Raji (cell line): ENCODE results near the gene GABRG3.

Experiments
- POLR2A ChIP-seq: IDR thresholded peaks from 2 replicates; pipeline ENCODE4 v1.6.1; 2011; ENCODE audit warnings: low read depth, low read length, control low read depth; ENCODE audit not compliant: insufficient read depth

The GABRG3 gene

GRCh38 chr15:27499191-27499590 lies 528.2 kb downstream of the GABRG3 start:
- TF ChIP-seq POLR2A: no peak

- no peak for TF ChIP-seq POLR2A
Measured at GRCh38 chr15:27499719-27500118, 528.7 kb downstream of the GABRG3 start.

- no peak for TF ChIP-seq POLR2A
Measured at GRCh38 chr15:27500206-27500605, 529.2 kb downstream of the GABRG3 start.

- TF ChIP-seq POLR2A: no peak
Measured at GRCh38 chr15:27506752-27507151, 535.8 kb downstream of the GABRG3 start.

GRCh38 chr15:27509014-27509413 lies 538.0 kb downstream of the GABRG3 start:
- no peak for TF ChIP-seq POLR2A

GRCh38 chr15:27512281-27513001 lies 541.5 kb downstream of the GABRG3 start:
- no peak for TF ChIP-seq POLR2A

- TF ChIP-seq POLR2A: no peak
Measured at GRCh38 chr15:27514526-27514925, 543.5 kb downstream of the GABRG3 start.

- no peak for TF ChIP-seq POLR2A
Measured at GRCh38 chr15:27527490-27528067, 556.6 kb downstream of the GABRG3 start.

GRCh38 chr15:27529399-27529798 lies 558.4 kb downstream of the GABRG3 start:
- TF ChIP-seq POLR2A: no peak

GRCh38 chr15:27530994-27531393 lies 560.0 kb downstream of the GABRG3 start:
- no peak for TF ChIP-seq POLR2A

GRCh38 chr15:27532358-27532757 lies 561.4 kb downstream of the GABRG3 start:
- TF ChIP-seq POLR2A: no peak

- no peak for TF ChIP-seq POLR2A
Measured at GRCh38 chr15:27535445-27536129, 564.6 kb downstream of the GABRG3 start.

GRCh38 chr15:27538325-27538724 lies 567.3 kb downstream of the GABRG3 start:
- TF ChIP-seq POLR2A: no peak

- TF ChIP-seq POLR2A: no peak
Measured at GRCh38 chr15:27541581-27541980, 570.6 kb downstream of the GABRG3 start.

GRCh38 chr15:27545494-27546255 lies 574.7 kb downstream of the GABRG3 start:
- TF ChIP-seq POLR2A: no peak
